CD4-positive, alpha-beta T cell (primary cell): Measurements from ENCODE around the gene SLCO1C1. TPM values are rescaled to one million over a fixed set of nuclear protein-coding genes. Genes with fewer than 3 reads are reported as not detected.
"Not testable (repeated sequence)": the region's sequence is repeated elsewhere in the genome, so short reads cannot be mapped to it uniquely, and the experiment has no call there.

Source experiments
- ATAC-seq: fragments of 200-7000 bp; cut with Tn5 transposase; one replicate; pipeline ENCODE4 v1.10.0; 2022; ENCODE audit warnings: mild to moderate bottlenecking; ENCODE audit not compliant: poor library complexity
- CTCF ChIA-PET: fragments of 350-600 bp; sonication (Branson Sonifier 250); formaldehyde crosslinking; loops from one replicate; lab custom pipeline; 2021; ENCODE audit warnings: antibody characterized with exemption, inconsistent platforms; lab: Charles Lee
- POLR2A ChIA-PET: fragments of 350-600 bp; sonication (Branson Sonifier 250); formaldehyde crosslinking; loops from one replicate; lab custom pipeline; 2021; ENCODE audit warnings: antibody characterized with exemption, inconsistent platforms; lab: Charles Lee
- DNase-seq, 14 experiments: peaks; one replicate each; pipeline ENCODE4 v3.0.0-alpha.2; 2013 to 2020; ENCODE audit warnings: mixed read lengths in 2 of 14
- H3K27ac ChIP-seq, 2 donors: one replicate each; pipeline versions ENCODE4 v1.5.1 to v1.7.0; 2013; ENCODE audit warnings: low read length in 2 of 2, low read depth in 1 of 2, mild to moderate bottlenecking in 1 of 2
- H3K27me3 ChIP-seq, 2 experiments: 1 replicate in 1 of 2; 2 replicates in 1 of 2; pipeline versions ENCODE4 v1.6.1 to v1.7.0; 2013; ENCODE audit warnings: low read length in 2 of 2, control low read depth in 1 of 2, mild to moderate bottlenecking in 1 of 2, moderate library complexity in 1 of 2; ENCODE audit not compliant: insufficient read depth in 2 of 2, control insufficient read depth in 1 of 2
- H3K36me3 ChIP-seq: one replicate; pipeline ENCODE4 v1.6.1; 2013; ENCODE audit warnings: low read length, control low read depth; ENCODE audit not compliant: insufficient read depth
- H3K4me1 ChIP-seq: one replicate; pipeline ENCODE4 v1.6.1; 2013; ENCODE audit warnings: low read length, control low read depth; ENCODE audit not compliant: insufficient read depth
- H3K4me3 ChIP-seq: one replicate; pipeline ENCODE4 v1.5.1; 2013; ENCODE audit warnings: mild to moderate bottlenecking, low read length, moderate library complexity
- H3K9me3 ChIP-seq, 2 experiments: 1 replicate in 1 of 2; 2 replicates in 1 of 2; pipeline versions ENCODE4 v1.6.1 to v1.7.0; 2013; ENCODE audit warnings: low read length in 2 of 2, mild to moderate bottlenecking in 2 of 2, control low read depth in 1 of 2, moderate library complexity in 1 of 2; ENCODE audit not compliant: control insufficient read depth in 1 of 2, insufficient read depth in 1 of 2
- H3K27ac Mint-ChIP-seq: one replicate; pipeline ENCODE4 v1.8.0; 2020; ENCODE audit warnings: mixed read lengths
- H3K27me3 Mint-ChIP-seq: one replicate; pipeline ENCODE4 v1.8.0; 2021; ENCODE audit warnings: mixed read lengths
- H3K36me3 Mint-ChIP-seq: one replicate; pipeline ENCODE4 v1.8.0; 2021; ENCODE audit warnings: low read depth, mixed read lengths
- H3K4me1 Mint-ChIP-seq: one replicate; pipeline ENCODE4 v1.8.0; 2021; ENCODE audit warnings: low read depth, mixed read lengths
- H3K4me3 Mint-ChIP-seq: one replicate; pipeline ENCODE4 v1.8.0; 2020; ENCODE audit warnings: mild to moderate bottlenecking, mixed read lengths
- H3K9me3 Mint-ChIP-seq: one replicate; pipeline ENCODE4 v1.8.0; 2020; ENCODE audit warnings: mixed read lengths
- intact Hi-C, 2 experiments: fragments of 100-400 bp; cut with DNase I in 1 of 2; cut with micrococcal nuclease in 1 of 2; formaldehyde crosslinking; loops; one replicate each; pipeline versions ENCODE4 v1.15.1 to v1.9.0; 2023 to 2025; cut with DNase I, micrococcal nuclease
- total RNA-seq, 174 experiments: library from RNA in 2 of 174; stranded (reverse) in 2 of 174; gene quantifications; one replicate each; pipeline ENCODE4 v1.2.3 and lab custom pipeline; 2021 to 2026
- TF ChIP-seq, protein P1 (sequence below): fragments of 200-600 bp; IDR thresholded peaks from one replicate; pipeline ENCODE4 v1.8.0; 2022; ENCODE audit warnings: antibody characterized with exemption, mild to moderate bottlenecking

The SLCO1C1 gene
- total RNA-seq, 2 experiments from 2014 or later, result not detected

DNA sequence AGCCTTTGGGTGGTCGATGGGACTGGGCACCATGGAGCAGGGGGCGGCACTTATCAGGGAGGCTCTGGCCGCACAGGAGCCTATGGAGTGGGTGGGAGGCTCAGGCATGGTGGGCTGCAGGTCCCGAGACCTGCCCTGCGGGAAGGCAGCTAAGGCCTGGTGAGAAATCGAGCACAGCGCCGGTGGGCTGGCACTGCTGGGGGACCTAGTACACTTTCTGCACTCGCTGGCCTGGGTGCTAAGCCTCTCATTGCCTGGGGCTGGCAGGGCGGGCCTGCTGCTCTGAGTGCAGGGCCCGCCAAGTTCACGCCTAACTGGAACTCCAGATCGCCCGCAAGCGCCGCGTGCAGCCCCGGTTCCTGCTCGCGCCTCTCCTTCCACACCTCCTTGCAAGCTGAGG lies 82.3 kb downstream of the SLCO1C1 start:
- H3K4me3 Mint-ChIP-seq, result no peak overlapping the region
- intact Hi-C loops, result no loop called here
- no peak for ATAC-seq
- CTCF ChIA-PET, result no interaction called here
- H3K9me3 Mint-ChIP-seq, result peaks cover 5% of the 10 kb centered on the region
- no peaks in the 10 kb centered on the region for H3K4me1 ChIP-seq
- no peak overlapping the region for H3K27ac ChIP-seq
- no peaks in the 10 kb centered on the region for H3K4me1 Mint-ChIP-seq
- POLR2A ChIA-PET, result no interaction called here
- no peak for DNase-seq
- no peaks in the 10 kb centered on the region for H3K36me3 ChIP-seq
- H3K4me3 ChIP-seq, result no peak overlapping the region
- no peaks in the 10 kb centered on the region for H3K27me3 Mint-ChIP-seq
- TF ChIP-seq, protein P1, sequence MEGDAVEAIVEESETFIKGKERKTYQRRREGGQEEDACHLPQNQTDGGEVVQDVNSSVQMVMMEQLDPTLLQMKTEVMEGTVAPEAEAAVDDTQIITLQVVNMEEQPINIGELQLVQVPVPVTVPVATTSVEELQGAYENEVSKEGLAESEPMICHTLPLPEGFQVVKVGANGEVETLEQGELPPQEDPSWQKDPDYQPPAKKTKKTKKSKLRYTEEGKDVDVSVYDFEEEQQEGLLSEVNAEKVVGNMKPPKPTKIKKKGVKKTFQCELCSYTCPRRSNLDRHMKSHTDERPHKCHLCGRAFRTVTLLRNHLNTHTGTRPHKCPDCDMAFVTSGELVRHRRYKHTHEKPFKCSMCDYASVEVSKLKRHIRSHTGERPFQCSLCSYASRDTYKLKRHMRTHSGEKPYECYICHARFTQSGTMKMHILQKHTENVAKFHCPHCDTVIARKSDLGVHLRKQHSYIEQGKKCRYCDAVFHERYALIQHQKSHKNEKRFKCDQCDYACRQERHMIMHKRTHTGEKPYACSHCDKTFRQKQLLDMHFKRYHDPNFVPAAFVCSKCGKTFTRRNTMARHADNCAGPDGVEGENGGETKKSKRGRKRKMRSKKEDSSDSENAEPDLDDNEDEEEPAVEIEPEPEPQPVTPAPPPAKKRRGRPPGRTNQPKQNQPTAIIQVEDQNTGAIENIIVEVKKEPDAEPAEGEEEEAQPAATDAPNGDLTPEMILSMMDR, result no peak
- H3K36me3 Mint-ChIP-seq, result no peaks in the 10 kb centered on the region
- no peaks in the 10 kb centered on the region for H3K27me3 ChIP-seq
- H3K27ac Mint-ChIP-seq, result no peak overlapping the region
- H3K9me3 ChIP-seq, result peaks cover 0 to 11% of the 10 kb centered on the region in 2 experiments

DNA sequence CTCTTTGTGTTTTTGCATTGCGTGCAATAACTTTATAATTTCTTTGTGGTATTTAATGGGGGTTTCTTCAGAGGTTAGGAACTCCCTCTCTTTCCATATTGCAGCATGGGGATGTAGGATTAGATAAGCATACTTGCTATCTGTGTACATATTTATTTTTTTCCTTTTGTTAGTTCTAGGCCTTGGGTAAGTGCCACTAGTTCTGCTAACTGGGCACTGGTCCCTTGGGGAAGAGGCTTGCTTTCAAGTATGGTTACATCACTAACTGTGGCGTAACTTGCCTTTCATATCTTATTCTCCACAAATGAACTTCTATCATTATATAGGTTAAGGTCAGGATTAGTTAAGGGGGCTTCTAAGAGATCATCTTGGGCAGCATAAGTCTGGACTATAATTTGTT lies 83.8 kb downstream of the SLCO1C1 start:
- Mint-ChIP-seq H3K36me3 (no peaks in the 10 kb centered on the region), H3K9me3 (peaks cover 5% of the 10 kb centered on the region), H3K4me1 (no peaks in the 10 kb centered on the region), H3K4me3 (no peak overlapping the region), H3K27ac (no peak overlapping the region), H3K27me3 (no peaks in the 10 kb centered on the region)
- Histone ChIP-seq H3K27me3 (no peaks in the 10 kb centered on the region), H3K9me3 (peaks cover 0 to 16% of the 10 kb centered on the region in 2 experiments), H3K4me3 (no peak overlapping the region), H3K4me1 (no peaks in the 10 kb centered on the region), H3K27ac (no peak overlapping the region), H3K36me3 (no peaks in the 10 kb centered on the region)
- DNase-seq (no peak), ATAC-seq (no peak)
- intact Hi-C loops, result no loop called here
- ChIA-PET POLR2A (no interaction called here), CTCF (no interaction called here)
- TF ChIP-seq, protein P1, result no peak

DNA sequence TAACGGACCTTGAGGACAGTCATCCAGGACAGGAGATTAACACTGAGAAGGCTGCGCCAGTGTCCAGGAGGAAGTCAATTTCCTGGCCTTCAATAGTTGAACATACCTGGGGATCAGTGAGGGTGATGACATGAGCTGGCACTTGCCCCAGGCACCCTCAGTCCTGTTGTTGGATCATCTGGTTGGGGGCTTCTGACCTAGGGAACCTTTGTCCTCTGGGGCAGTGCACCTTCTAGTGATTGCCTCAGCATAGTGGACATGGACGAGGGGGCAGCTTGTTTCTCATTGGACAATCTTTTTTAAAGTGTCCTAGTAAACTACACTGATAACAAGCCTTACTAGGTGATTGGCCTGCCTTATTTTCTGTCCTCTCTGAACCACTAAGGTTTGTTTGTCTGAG lies 84.8 kb downstream of the SLCO1C1 start:
- H3K27me3 ChIP-seq, ATAC-seq, H3K36me3 ChIP-seq, DNase-seq, H3K9me3 Mint-ChIP-seq, intact Hi-C loops, H3K4me1 Mint-ChIP-seq, H3K36me3 Mint-ChIP-seq, H3K4me3 ChIP-seq, CTCF ChIA-PET, H3K4me3 Mint-ChIP-seq, H3K27me3 Mint-ChIP-seq, POLR2A ChIA-PET, H3K27ac ChIP-seq, H3K4me1 ChIP-seq, H3K27ac Mint-ChIP-seq: not testable (repeated sequence)
- H3K9me3 ChIP-seq, result peaks cover 0 to 20% of the 10 kb centered on the region in 2 experiments

DNA sequence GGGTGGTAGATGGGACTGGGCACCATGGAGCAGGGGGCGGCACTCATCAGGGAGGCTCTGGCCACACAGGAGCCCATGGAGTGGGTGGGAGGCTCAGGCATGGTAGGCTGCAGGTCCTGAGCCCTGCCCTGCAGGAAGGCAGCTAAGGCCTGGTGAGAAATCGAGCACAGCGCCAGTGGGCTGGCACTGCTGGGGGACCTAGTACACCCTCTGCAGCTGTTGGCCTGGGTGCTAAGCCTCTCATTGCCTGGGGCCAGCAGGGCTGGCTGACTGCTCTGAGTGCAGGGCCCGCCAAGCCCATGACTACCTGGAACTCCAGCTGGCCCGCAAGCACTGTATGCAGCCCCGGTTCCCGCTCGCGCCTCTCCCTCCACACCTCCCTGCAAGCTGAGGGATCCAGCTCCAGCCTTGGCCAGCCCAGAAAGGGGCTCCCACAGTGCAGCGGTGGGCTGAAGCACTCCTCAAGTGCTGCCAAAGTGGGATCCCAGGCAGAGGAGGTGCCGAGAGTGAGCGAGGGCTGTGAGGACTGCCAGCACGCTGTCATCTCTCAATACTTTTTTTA lies 88.7 kb downstream of the SLCO1C1 start:
- H3K27ac Mint-ChIP-seq, H3K4me3 Mint-ChIP-seq, DNase-seq, H3K9me3 Mint-ChIP-seq, H3K27ac ChIP-seq, H3K4me1 Mint-ChIP-seq, H3K9me3 ChIP-seq, H3K36me3 ChIP-seq, H3K4me3 ChIP-seq, H3K27me3 ChIP-seq, H3K4me1 ChIP-seq, POLR2A ChIA-PET, ATAC-seq, intact Hi-C loops, CTCF ChIA-PET, H3K27me3 Mint-ChIP-seq, H3K36me3 Mint-ChIP-seq: not testable (repeated sequence)
